Mesenchymal stem cell (in vitro differentiated cells and primary cell): ENCODE measurements around the gene SCNN1A.
A peak's percentile ranks its signal among the peaks of the same experiment; 100 is the strongest.

Source experiments
- DNase-seq: peaks from one replicate; pipeline ENCODE4 v3.0.0-alpha.2; 2013
- H2AFZ ChIP-seq: one replicate; pipeline ENCODE4 v1.6.1; 2013; ENCODE audit warnings: low read depth, mild to moderate bottlenecking, control low read depth, inconsistent platforms, low read length, moderate library complexity
- H2AK5ac ChIP-seq: 2 replicates; pipeline ENCODE4 v1.6.1; 2013; ENCODE audit warnings: low read length, moderate library complexity, mild to moderate bottlenecking, inconsistent platforms; ENCODE audit not compliant: severe bottlenecking
- H2BK120ac ChIP-seq: one replicate; pipeline ENCODE4 v1.6.1; 2013; ENCODE audit warnings: low read depth, mild to moderate bottlenecking, inconsistent platforms, low read length, moderate library complexity
- H2BK12ac ChIP-seq, 2 experiments: one replicate each; pipeline ENCODE4 v1.6.1; 2013; ENCODE audit warnings: inconsistent platforms in 2 of 2, low read length in 2 of 2, mild to moderate bottlenecking in 2 of 2, moderate library complexity in 2 of 2, control low read depth in 1 of 2
- H2BK15ac ChIP-seq: one replicate; pipeline ENCODE4 v1.6.1; 2013; ENCODE audit warnings: mild to moderate bottlenecking, low read depth, inconsistent platforms; ENCODE audit not compliant: poor library complexity, severe bottlenecking
- H2BK5ac ChIP-seq: 2 replicates; pipeline ENCODE4 v1.6.1; 2013; ENCODE audit warnings: low read depth, mild to moderate bottlenecking, low read length, control low read depth, inconsistent platforms; ENCODE audit not compliant: poor library complexity, severe bottlenecking
- H3K14ac ChIP-seq, 2 experiments: one replicate each; pipeline ENCODE4 v1.6.1; 2013; ENCODE audit warnings: inconsistent platforms in 2 of 2, low read length in 2 of 2, control low read depth in 1 of 2, mild to moderate bottlenecking in 1 of 2, moderate library complexity in 1 of 2
- H3K18ac ChIP-seq, 2 experiments: one replicate each; pipeline ENCODE4 v1.6.1; 2013; ENCODE audit warnings: inconsistent platforms in 2 of 2, low read length in 2 of 2, control low read depth in 1 of 2, low read depth in 1 of 2, mild to moderate bottlenecking in 1 of 2
- H3K23ac ChIP-seq, 2 experiments: one replicate each; pipeline ENCODE4 v1.6.1; 2013; ENCODE audit warnings: inconsistent platforms in 2 of 2, low read length in 2 of 2, mild to moderate bottlenecking in 2 of 2, moderate library complexity in 2 of 2, control low read depth in 1 of 2
- H3K27ac ChIP-seq: 2 replicates; pipeline ENCODE4 v1.5.1; 2013; ENCODE audit warnings: mild to moderate bottlenecking, moderate library complexity, low read length, control low read depth, inconsistent platforms; ENCODE audit not compliant: poor library complexity, severe bottlenecking
- H3K27me3 ChIP-seq, 2 experiments: 2 replicates each; pipeline versions ENCODE4 v1.6.1 to v1.7.0; 2013; ENCODE audit warnings: low read length in 2 of 2, mild to moderate bottlenecking in 2 of 2, moderate library complexity in 2 of 2, control low read depth in 1 of 2, inconsistent platforms in 1 of 2; ENCODE audit not compliant: control insufficient read depth in 1 of 2, insufficient read depth in 1 of 2
- H3K36me3 ChIP-seq, 2 experiments: 2 replicates each; pipeline versions ENCODE4 v1.6.1 to v1.7.0; 2013; ENCODE audit warnings: low read length in 2 of 2, control low read depth in 1 of 2, inconsistent platforms in 1 of 2, low read depth in 1 of 2, mild to moderate bottlenecking in 1 of 2; ENCODE audit not compliant: insufficient read depth in 2 of 2, control insufficient read depth in 1 of 2
- H3K4ac ChIP-seq, 2 experiments: one replicate each; pipeline ENCODE4 v1.6.1; 2013; ENCODE audit warnings: inconsistent platforms in 2 of 2, low read length in 2 of 2, mild to moderate bottlenecking in 2 of 2, moderate library complexity in 2 of 2, control low read depth in 1 of 2, low read depth in 1 of 2
- H3K4me1 ChIP-seq: 2 replicates; pipeline ENCODE4 v1.6.1; 2013; ENCODE audit warnings: low read depth, low read length, control low read depth; ENCODE audit not compliant: control insufficient read depth, insufficient read depth
- H3K4me2 ChIP-seq: 2 replicates; pipeline ENCODE4 v1.6.1; 2013; ENCODE audit warnings: low read length, mild to moderate bottlenecking, inconsistent platforms; ENCODE audit not compliant: poor library complexity, severe bottlenecking
- H3K4me3 ChIP-seq, 2 experiments: 2 replicates each; pipeline versions ENCODE4 v1.5.1 to v1.7.0; 2013; ENCODE audit warnings: low read length in 2 of 2, mild to moderate bottlenecking in 2 of 2, control low read depth in 1 of 2, low read depth in 1 of 2; ENCODE audit not compliant: insufficient read depth in 1 of 2
- H3K79me1 ChIP-seq: replicated peaks from 2 replicates; pipeline ENCODE4 v1.6.1; 2013; ENCODE audit warnings: mild to moderate bottlenecking, control low read depth, low read length, inconsistent platforms; ENCODE audit not compliant: poor library complexity, severe bottlenecking
- H3K9ac ChIP-seq: 2 replicates; pipeline ENCODE4 v1.7.0; 2013; ENCODE audit warnings: mild to moderate bottlenecking, low read length, moderate library complexity
- H3K9me3 ChIP-seq: 2 replicates; pipeline ENCODE4 v1.7.0; 2013; ENCODE audit warnings: mild to moderate bottlenecking, low read length; ENCODE audit not compliant: control insufficient read depth
- H4K8ac ChIP-seq: one replicate; pipeline ENCODE4 v1.6.1; 2013; ENCODE audit warnings: inconsistent platforms, mild to moderate bottlenecking, low read length, moderate library complexity
- H4K91ac ChIP-seq: one replicate; pipeline ENCODE4 v1.6.1; 2013; ENCODE audit warnings: mild to moderate bottlenecking, low read length, inconsistent platforms
- WGBS: methylation state at CpG from one replicate; pipeline ENCODE4 v1.1.7; 2013; ENCODE audit warnings: mixed read lengths; 5-methylcytosine and 5-hydroxymethylcytosine counted together

The SCNN1A gene

GRCh38 chr12:6336079-6336888 lies 39.1 kb downstream of the SCNN1A start:
- Histone ChIP-seq H2BK5ac (peak overlapping the region; percentile 100), H3K18ac (peak overlapping the region; percentile 99 to 100), H2BK120ac (peak overlapping the region; percentile 98), H3K4me3 (peak overlapping the region in 1 of 2 experiments; percentile 96), H3K4me1 (peaks cover 59% of the 10 kb centered on the region), H2AFZ (no peak overlapping the region), H3K27ac (peak overlapping the region; percentile 99), H3K4ac (peak overlapping the region; percentile 99), H4K8ac (peak overlapping the region; percentile 99), H3K27me3 (no peaks in the 10 kb centered on the region), H3K4me2 (peak overlapping the region; percentile 79), H3K23ac (peak overlapping the region in 1 of 2 experiments; percentile 95), H3K14ac (peak overlapping the region in 1 of 2 experiments; percentile 63), H2BK15ac (peak overlapping the region; percentile 90), H3K9me3 (no peaks in the 10 kb centered on the region), H3K36me3 (peaks cover 33 to 44% of the 10 kb centered on the region in 2 experiments), H3K79me1 (peaks cover 5% of the 10 kb centered on the region), H2BK12ac (peak overlapping the region; percentile 99 to 100), H4K91ac (peak overlapping the region; percentile 100), H2AK5ac (peak overlapping the region; percentile 99), H3K9ac (peak overlapping the region; percentile 98)
- peak; percentile 100 for DNase-seq
- WGBS: 0% methylated on average over 11 of the region's 12 CpGs

- Histone ChIP-seq H3K4me3 (peak overlapping the region in 1 of 2 experiments; percentile 72), H2BK120ac (peak overlapping the region; percentile 98), H3K4me1 (peaks cover 59% of the 10 kb centered on the region), H2AFZ (no peak overlapping the region), H2AK5ac (peak overlapping the region; percentile 99), H3K36me3 (peaks cover 36 to 51% of the 10 kb centered on the region in 2 experiments), H4K8ac (peak overlapping the region; percentile 98), H4K91ac (peak overlapping the region; percentile 100), H3K9ac (peak overlapping the region; percentile 97), H3K18ac (peak overlapping the region; percentile 99 to 100), H3K4me2 (peak overlapping the region; percentile 79), H3K14ac (peak overlapping the region in 1 of 2 experiments; percentile 80), H3K23ac (peak overlapping the region in 1 of 2 experiments; percentile 95), H3K27me3 (no peaks in the 10 kb centered on the region), H2BK15ac (peak overlapping the region; percentile 97), H3K27ac (peak overlapping the region; percentile 99), H2BK5ac (peak overlapping the region; percentile 100), H2BK12ac (peak overlapping the region; percentile 99 to 100), H3K79me1 (peaks cover 8% of the 10 kb centered on the region), H3K9me3 (no peaks in the 10 kb centered on the region), H3K4ac (peak overlapping the region; percentile 99)
- WGBS: 3% methylated on average over 7 of the region's 11 CpGs
- peak; percentile 94 for DNase-seq
Observed at GRCh38 chr12:6335451-6336078, 39.8 kb downstream of the SCNN1A start.

- Histone ChIP-seq H4K8ac (peak overlapping the region; percentile 94), H2BK12ac (peak overlapping the region; percentile 11 to 79), H2BK5ac (peak overlapping the region; percentile 75), H3K27ac (peak overlapping the region; percentile 99), H3K9ac (peak overlapping the region; percentile 97), H2AFZ (no peak overlapping the region), H2BK15ac (peak overlapping the region; percentile 97), H4K91ac (peak overlapping the region; percentile 97), H3K4me1 (peaks cover 61% of the 10 kb centered on the region), H3K4me3 (peak overlapping the region in 1 of 2 experiments; percentile 72), H2BK120ac (peak overlapping the region; percentile 71), H3K4ac (peak overlapping the region; percentile 84 to 97), H3K9me3 (no peaks in the 10 kb centered on the region), H3K79me1 (peaks cover 12% of the 10 kb centered on the region), H3K18ac (peak overlapping the region; percentile 98 to 99), H3K4me2 (peak overlapping the region; percentile 17), H2AK5ac (peak overlapping the region; percentile 77), H3K14ac (peak overlapping the region in 1 of 2 experiments; percentile 80), H3K36me3 (peaks cover 41 to 57% of the 10 kb centered on the region in 2 experiments), H3K27me3 (no peaks in the 10 kb centered on the region), H3K23ac (no peak overlapping the region)
- DNase-seq: peak; percentile 47
- 63% methylated on average over 8 of the region's 13 CpGs for WGBS
Observed at GRCh38 chr12:6334940-6335450, 40.4 kb downstream of the SCNN1A start.
